Activated CD4-positive, alpha-beta T cell treated with anti-CD3 and anti-CD28 coated beads, Interleukin-2, amount 50 U/mL, for 24 hours (primary cell): Measurements from ENCODE around the gene DOK6.

Experiments used
- DNase-seq, 2 donors: peaks; one replicate each; pipeline ENCODE4 v3.0.0-alpha.2; 2020; ENCODE audit warnings: low read depth in 1 of 2, low spot score in 1 of 2

DOK6 gene

DNA sequence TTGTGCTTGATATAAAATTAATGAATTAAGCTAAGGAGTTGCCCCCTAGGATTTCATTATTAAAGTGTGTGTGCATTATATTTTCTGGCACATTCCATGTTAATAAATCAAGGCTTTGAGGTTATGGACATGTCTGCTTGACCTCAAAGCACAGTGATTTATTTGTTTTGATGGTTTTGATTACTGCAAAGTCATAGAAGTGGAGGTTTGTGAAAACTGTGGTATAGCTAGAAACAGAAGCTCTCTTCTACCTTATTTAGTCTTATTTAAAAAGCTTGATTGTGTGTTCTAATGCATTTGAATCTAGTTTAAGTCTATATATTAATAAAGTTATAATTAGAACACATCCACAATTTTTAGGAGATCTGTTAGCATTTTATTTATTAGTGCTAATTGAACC is 32.2 kb downstream of the DOK6 start:
- DNase-seq: no peak

DNA sequence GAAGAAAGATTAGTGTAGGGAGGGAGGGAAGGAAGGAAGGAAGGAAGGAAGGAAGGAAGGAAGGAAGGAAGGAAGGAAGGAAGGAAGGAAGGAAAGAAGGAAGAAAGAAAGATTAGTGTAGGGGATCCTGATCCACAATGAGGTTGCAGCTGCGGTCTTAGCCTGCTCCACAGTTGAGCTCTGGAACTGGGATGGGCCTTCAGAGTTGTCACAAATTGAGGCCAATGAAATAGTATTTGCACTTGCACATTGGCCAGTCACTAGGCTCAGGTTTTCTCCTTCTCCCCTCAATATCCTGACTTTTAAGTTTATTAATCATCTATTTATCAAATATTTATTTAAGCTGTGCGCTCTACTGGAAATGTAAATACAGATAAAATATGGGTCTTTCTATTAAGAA is 34.3 kb downstream of the DOK6 start:
- no peak for DNase-seq

DNA sequence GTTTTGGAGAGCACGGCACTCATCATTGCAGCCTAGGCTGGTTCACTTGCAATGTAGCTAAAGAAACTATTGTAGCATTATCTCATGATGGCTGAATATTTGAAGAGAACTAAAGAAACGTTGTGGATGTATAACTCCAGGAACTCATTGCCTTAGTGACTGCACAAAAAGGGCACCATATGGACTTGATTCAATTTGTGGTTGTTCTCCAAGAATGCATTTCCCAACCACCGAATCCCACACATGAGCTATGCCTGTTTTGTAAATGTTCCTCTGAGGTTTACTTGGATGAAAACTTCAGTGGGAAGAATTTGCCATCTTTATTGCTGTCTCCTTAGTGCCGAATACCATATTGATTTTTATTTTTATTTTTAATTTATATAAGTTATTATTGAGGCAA is 43.5 kb downstream of the DOK6 start:
- no peak for DNase-seq

DNA sequence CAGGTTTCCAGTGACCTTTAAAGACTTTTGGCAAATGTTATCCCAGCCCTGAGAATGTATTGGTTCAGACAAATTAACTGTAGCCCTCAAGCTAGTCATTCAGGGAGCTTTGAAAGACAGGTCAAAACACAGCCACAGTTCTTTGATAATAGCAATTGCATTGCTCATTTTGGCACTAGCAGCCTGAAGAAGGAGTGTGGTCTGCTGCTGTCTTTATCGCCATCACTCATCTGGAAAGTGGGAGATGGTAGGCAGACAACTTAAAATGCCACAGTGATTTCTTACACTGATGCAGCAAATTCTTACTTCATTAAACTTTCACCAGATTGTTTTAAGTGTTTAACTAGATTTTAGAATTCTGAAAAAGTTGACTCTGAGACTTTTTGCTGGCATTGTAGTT is 47.2 kb downstream of the DOK6 start:
- no peak for DNase-seq

DNA sequence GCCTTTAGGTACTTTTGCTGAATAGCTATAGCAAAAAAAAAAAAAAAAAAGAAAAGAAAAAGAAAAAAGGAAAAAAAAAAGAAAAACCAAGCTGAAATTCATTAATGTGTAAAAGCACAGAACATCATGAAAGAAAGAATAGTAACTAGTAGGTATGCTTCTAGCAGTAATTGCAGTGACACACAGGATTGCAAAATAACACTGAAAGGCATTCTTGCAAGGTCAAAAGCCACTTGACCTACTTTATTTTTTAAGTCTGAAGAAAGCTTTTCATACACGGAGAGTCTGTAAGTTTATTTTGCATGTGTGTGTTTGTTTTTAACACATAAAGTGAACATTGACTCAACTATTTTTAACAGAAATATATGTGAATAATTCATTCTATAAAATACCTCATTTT is 54.4 kb downstream of the DOK6 start:
- no peak for DNase-seq

DNA sequence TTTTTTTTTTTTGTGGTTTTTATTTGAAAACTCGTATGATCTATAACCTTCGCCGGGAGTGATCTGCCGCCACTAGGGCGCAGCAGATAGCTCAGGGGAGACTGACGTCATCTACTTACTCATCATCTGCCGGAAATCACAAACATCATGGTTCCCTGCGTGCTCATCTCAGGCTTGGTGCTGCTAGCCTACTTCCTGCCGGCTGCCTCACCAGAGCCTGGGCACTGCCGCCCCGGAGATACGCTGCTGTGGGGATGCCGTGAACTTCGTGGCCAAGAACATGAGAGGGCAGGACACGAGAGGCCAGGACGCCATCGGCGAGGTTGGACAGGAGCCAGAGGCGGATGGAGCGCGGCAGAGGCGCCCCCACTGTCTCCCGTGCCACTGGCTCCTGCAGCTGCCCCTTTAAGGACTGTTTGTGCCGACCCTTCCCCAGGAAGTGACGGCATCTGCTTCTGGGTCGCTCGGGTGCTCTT is 68.8 kb downstream of the DOK6 start:
- DNase-seq: peak; percentile 7 to 39

DNA sequence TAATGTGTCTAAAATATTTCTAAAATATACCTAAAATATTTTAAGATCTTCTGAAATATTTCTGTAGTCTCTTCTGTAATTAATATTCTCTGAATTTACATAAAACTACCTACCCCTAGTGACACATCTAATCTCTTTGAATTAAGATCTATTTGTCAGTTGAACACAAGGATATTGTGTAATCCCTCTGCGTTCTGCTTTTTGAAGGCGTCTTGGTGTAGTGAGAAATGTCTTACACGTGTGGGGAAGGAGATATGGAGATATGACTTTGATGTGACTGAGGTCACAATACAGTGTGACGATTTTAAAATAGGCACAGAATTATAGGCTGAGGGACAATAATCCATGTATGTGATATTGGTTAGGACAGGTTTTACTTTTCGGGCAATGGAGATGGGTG is 79.8 kb downstream of the DOK6 start:
- no peak for DNase-seq

DNA sequence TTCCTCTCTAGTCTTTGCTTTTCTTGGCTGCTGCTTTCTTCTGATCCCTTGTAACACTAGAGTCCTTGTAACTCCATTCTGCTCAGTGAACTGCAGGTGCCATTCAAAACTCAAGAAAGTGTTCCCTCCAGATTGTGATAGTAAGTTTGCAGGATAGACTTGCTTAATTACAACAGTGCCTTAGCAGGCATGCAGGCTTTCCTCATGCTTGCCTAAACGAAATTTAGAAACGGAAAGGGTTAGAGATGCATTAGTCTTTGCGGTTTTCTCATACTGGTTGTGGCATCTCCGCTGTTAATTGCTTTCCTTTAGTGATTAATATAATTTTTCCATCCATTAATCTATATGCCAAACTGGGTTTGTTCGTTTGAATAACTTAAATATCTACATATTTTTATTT is 82.9 kb downstream of the DOK6 start:
- no peak for DNase-seq

DNA sequence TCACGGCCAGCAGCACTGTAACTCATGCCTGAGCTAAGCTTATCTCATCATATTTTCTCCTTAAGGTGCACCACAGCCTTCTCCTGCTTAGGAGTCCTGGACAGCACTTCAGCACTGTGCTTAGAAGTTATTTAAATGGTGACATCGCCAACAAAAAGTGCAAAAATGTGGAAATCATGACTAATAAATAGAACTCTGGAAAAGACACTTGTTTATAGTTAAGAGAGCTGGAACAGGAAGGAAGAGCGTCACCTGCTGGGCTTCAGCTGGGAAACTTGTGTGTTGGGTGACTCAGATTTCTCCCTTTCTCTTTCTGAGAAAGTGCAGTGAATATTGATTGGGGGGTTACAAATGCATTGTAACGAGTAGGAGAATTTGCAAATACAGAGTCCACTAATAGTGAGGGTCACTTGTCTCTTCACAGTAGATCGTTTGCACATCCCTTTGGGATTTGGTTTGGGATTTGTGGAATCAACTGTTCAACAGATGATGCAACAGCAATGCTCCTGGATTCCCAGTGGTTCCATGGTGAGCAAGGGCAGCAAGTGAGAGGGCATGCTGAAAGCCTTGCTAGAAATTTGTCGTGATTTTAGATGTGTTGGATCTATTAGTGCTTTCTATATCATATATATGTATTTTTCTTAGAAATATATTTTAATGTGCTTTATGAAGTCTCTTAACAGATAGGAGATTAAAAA is 84.2 kb downstream of the DOK6 start:
- no peak for DNase-seq

DNA sequence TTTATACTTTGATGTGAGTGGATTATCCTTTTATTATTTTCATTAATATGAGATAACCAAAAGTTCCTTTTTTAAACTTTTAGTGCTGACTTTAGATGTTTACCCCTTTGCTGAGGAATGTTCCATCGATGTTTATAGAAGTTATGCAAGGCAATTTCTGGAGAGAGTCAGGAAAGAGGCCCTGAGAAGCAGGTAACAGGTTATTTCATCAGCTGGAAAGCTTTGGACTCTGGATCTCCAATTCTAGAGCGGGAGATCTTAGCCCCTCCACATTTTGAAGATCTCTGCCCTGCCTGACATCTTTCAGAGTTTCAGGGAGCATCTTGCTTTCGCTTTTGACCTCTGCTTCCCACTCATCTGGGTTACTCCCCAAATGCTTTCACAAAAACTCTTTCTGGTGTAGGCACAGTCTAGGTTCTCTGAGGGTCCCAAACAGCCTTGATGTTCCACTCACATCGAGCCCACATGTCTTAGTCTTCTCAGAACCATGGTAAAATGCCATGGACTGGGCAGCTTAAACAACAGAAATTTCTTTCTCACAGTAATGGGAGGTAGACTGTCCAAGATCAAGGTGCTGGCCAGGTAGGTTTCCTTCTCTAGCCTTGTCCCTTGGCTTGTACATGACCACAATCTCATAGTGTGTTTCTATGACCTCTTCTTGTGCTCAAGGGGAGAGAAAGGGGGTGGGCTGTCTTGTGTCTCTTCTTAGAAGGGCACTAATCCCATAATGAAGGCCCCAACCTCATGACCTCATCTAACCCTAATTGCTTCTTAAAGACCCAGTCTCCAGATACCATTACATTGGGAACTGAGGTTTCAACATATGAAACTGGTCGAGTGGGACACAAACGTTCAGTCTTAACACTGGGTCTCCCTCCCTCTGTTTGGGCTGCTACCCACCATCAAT is 87.1 kb downstream of the DOK6 start:
- no peak for DNase-seq

DNA sequence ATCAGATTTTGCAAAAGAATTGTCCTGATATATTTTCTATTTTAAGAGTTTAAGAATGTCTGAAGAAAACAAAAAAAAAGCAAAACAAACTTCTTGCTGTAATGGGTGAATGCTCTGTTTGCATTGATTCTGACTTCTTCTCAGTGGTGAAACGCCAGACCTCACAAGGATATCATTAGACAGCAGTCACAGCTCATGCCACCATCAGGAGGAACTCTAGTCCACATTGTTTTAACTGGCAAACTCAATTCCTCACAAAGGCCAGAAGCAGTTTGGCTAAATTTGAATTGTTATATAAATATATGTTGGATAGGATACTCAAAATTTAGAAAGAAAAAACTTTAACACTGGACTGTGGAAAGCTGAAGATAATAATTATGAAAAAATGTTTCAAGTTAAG is 89.4 kb downstream of the DOK6 start:
- DNase-seq: no peak

DNA sequence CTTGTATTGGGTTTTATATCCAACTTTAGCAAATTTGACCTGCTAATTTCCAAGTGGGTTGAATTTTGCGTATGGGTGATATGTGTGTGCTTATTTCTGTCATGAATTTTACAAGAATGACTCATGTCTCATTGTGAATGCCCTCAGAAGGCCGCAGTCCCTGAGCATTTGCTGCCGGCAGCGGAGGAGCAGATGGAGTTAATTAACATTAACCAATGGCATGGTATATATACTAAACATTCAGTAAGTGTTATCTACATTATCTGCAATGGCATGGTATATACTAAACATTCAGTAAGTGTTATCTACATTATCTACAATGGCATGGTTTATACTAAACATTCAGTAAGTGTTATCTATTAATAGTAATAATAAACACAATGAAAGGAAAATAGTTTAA is 90.1 kb downstream of the DOK6 start:
- no peak for DNase-seq

DNA sequence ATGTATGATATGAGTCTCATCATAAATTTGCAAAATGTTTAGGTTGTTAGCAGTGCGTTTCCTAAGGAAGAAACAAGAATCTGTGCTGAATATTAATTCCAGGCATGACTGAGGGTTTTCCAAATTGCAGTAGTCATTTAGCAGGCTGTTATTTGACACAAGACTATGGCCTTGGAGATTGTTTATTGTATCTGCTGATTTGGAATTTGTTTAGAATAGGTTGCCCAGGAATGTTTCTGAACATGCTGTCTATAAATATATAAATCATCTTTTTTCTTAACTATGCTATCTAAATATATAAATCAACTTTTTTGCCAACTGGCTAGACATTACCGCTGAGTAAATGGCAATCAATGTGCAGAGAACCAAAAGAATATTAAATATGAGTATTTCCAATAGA is 90.9 kb downstream of the DOK6 start:
- DNase-seq: no peak

DNA sequence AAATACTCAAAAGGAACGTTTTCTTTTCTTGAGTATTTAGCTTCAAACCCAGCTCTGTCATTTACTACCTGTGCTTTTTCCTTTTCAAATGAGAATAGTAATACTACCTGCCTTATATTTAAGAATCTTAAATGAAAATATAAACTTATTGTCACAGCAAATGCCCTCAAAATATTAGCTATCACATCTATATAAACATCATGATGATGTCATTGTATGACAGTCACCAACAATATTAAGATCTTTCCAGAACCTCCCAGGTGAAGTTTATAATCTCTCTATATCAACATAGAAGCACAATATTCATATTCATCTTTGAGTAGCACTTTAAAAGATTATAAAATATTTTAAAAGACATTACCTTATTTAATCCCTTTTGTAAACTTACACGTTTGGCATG is 92.2 kb downstream of the DOK6 start:
- no peak for DNase-seq

DNA sequence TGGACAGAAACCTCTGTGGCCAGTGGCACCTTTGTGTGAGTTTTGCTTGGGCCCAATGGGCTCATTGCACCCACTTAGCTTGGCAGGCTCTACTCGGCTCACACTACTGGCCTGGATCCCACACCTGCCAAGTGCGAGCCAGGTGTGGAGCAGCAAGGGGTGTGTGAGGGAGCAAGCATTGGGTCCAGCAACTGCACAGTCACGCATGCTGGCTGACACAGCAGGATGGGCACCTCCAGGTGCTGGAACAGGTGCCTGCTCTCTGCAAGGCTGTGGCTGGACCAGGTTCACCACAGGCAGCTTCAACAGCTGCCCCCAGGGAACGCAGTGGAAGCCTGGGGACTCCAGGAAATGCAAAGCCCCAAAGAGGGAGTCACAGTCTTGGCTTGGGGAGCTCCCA is 94.2 kb downstream of the DOK6 start:
- no peak for DNase-seq

DNA sequence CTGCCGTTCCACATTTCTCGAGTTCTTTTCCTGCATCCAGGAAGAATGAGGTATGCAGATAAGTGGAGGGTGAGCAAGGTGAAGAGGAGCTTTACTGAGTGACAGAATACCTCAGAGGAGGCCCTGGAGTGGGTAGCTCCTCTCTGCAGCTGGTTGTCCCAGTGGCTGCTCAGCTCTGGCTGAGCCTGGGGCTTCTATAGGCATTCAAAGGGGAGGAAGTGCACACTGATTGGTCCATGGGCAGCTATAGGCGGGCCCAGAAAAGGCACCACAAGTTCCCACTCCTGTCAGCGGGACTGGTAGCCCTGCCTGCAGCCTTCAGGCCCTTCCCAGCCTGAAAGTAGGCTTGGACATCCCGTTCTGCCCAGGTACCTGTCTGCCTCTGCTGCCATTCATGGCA is 94.7 kb downstream of the DOK6 start:
- DNase-seq: no peak

DNA sequence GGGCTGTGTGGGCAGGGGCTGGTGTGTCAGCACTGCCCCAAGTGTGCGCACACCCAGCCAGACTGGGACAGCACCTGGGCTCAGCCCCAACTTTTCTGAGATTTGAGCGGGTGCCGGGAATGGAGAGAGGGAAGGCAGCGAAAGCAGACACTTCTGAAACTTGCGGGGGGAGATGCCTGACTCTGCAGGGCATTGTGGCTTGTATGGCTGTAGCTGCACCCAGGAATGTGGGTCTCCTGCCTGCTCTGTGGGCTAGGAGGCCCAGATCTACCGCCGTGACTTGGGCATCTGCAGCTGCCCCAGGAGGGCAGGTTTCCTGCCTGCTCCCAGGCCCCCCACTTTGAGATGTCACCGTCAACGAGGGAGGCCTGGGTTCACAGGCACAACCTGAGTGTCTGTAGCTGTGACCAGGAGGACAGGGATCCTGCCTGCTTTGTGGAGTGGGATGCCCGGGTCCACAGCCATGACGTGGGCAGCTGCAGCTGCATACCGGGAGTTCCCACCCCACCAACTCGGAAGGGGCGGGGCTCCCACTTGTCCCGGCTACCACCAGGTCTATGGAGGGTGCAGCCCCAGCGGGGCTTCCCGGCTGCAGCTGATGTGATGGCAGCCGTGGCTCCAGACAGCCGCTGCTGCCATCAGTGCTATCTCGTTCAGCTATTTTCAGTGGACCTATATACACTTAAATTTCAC is 95.3 kb downstream of the DOK6 start:
- no peak for DNase-seq

DNA sequence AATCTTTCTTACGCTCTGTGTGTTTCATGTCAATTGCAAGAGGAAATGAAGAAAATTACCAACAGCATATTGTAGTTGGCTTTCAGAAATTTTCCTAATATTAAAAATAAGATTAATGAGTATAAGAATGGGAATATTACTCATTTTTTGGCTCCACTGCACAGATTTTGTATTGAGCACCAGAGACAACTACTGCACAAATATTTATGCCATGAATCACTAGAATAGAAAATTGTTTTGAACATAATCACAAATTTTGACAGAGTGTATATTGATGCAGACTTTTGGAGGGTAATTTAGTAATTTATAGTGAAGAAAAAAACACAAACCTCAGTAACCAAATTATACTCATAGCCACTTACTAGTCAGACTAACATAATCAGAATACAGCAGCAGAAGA is 118.3 kb downstream of the DOK6 start:
- no peak for DNase-seq

DNA sequence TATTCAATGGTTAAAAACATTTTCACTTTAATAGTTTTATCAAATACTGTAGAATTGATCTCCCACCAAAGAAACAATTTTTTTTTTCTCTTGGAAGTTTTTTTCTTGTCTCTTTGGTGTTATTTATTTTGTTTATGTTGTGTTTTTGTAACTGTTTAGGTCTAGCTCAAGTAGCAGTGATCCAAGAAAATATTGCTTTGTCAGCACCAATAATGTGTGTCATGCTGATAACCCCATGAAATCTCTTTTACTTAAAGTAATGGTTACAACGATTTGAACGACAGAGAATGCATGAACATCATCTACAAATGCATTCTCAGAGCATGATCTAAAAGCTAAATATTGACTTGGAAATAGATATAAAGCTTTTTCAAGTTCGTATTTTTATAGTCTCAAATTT is 122.9 kb downstream of the DOK6 start:
- no peak for DNase-seq

DNA sequence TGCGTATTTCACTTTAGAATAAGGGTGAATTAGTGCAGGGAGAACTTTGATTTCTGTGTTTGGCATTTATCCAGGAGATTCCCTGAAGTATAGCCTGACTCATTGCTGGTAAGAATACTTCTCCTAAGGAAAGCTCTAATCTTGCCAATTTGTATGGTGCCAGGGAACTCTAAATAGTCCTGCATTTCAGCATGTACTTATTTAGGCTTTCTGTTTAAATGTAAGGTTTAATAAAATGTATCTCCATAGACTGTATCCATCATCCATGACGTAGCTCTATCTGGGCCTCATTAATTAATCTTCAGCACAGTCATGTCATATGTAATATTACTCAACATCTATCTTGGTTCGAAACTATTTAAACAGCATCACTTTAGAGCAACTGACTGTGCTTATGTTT is 127.7 kb downstream of the DOK6 start:
- no peak for DNase-seq

DNA sequence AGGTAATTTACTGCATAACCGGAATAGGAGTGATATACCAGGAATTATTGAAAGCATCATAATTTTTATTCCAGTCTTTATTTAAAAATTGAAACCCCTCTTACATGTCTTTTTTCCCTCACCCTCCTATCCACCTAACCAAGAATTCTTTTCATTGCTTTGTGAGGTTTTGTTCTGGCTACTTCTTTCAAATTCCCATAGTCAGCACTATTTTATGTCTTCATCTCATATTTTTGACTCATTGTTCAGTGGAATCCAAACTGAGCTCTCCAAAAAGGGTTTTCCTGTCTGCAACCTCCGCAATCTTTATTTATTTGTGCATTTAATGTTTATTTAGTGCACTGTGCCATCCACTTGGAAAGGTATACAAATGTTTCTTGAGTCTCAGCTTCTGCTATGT is 128.5 kb downstream of the DOK6 start:
- DNase-seq: no peak

DNA sequence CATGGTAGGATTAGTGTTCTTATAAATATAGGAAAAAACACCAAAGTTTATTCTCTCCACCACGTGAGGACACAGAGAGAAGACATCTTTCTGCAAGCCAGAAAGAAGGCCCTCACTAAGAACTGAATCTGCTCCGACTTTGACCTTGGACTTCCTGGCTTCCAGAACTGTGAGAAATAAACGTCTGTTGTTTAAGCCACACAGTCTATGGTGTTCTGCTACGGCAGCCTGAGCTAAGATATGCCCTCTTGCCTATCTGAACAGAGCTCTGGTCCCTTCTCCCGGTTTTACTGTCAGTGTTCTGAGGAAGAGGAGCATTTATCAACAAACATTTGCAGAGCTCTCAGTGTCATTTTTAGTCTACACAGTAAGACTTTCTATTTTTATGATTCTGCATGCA is 131.3 kb downstream of the DOK6 start:
- DNase-seq: no peak
